ENCODE data around the gene CCM2L. TPM values are rescaled to one million over a fixed set of nuclear protein-coding genes. Genes with fewer than 3 reads are reported as not detected.

CCM2L gene
- total and polyA plus RNA-seq, 2 of the 8 experiments (the other 6 are each of a cell fraction or from before 2014, with no cell fraction given) = 5.5 to 15.8 TPM

GRCh38 chr20:31977080-31977479 is 33.2 kb upstream of the CCM2L start (continued):
- TF ChIP-seq CHD7 (IDR thresholded peaks at IDR 0.05; ENCODE audit: insufficient replicate concordance, low read length) = no peak
- no peak for TF ChIP-seq SIRT6 (IDR thresholded peaks at IDR 0.05; ENCODE audit: low read length)
